ENCODE results near the gene ZFP64. TPM values are rescaled to one million over a fixed set of nuclear protein-coding genes. Genes with fewer than 3 reads are reported as not detected.

Gene ZFP64
- total RNA-seq, 2 donors from 2014 or later = 7.3 to 9.1 TPM

- H3K4me1 ChIP-seq = no peaks in the 10 kb centered on the region
- peaks cover 7% of the 10 kb centered on the region for H3K36me3 ChIP-seq
- H3K9me3 ChIP-seq = no peaks in the 10 kb centered on the region
- no peak for DNase-seq (ENCODE audit: low spot score)
- TF ChIP-seq CTCF (IDR thresholded peaks at IDR 0.05) = no peak
- H3K27ac ChIP-seq = no peak overlapping the region
- H3K27me3 ChIP-seq = no peaks in the 10 kb centered on the region
- no peak overlapping the region for H3K4me3 ChIP-seq
Observed at GRCh38 chr20:52180180-52180840, 11.3 kb downstream of the ZFP64 start.

GRCh38 chr20:52179331-52180179 is 12.0 kb downstream of the ZFP64 start:
- no peak for TF ChIP-seq CTCF (IDR thresholded peaks at IDR 0.05)
- Histone ChIP-seq H3K9me3 (no peaks in the 10 kb centered on the region), H3K36me3 (peaks cover 7% of the 10 kb centered on the region), H3K4me3 (no peak overlapping the region), H3K27ac (no peak overlapping the region), H3K27me3 (no peaks in the 10 kb centered on the region), H3K4me1 (no peaks in the 10 kb centered on the region)
- no peak for DNase-seq (ENCODE audit: low spot score)

GRCh38 chr20:52178691-52179090 is 12.9 kb downstream of the ZFP64 start:
- H3K4me3 ChIP-seq = no peak overlapping the region
- DNase-seq (ENCODE audit: low spot score) = no peak
- H3K4me1 ChIP-seq = no peaks in the 10 kb centered on the region
- peaks cover 11% of the 10 kb centered on the region for H3K36me3 ChIP-seq
- no peaks in the 10 kb centered on the region for H3K9me3 ChIP-seq
- TF ChIP-seq CTCF (IDR thresholded peaks at IDR 0.05) = no peak
- no peak overlapping the region for H3K27ac ChIP-seq
- H3K27me3 ChIP-seq = no peaks in the 10 kb centered on the region

- Histone ChIP-seq H3K27me3 (no peaks in the 10 kb centered on the region), H3K27ac (no peak overlapping the region), H3K4me1 (no peaks in the 10 kb centered on the region), H3K4me3 (no peak overlapping the region), H3K9me3 (no peaks in the 10 kb centered on the region), H3K36me3 (peaks cover 10% of the 10 kb centered on the region)
- TF ChIP-seq CTCF (IDR thresholded peaks at IDR 0.05) = no peak
- no peak for DNase-seq (ENCODE audit: low spot score)
Observed at GRCh38 chr20:52175840-52176239, 15.7 kb downstream of the ZFP64 start.

GRCh38 chr20:52172392-52173047 is 19.1 kb downstream of the ZFP64 start:
- Histone ChIP-seq H3K9me3 (no peaks in the 10 kb centered on the region), H3K27me3 (no peaks in the 10 kb centered on the region), H3K4me3 (no peak overlapping the region), H3K4me1 (no peaks in the 10 kb centered on the region), H3K27ac (no peak overlapping the region), H3K36me3 (peaks cover 10% of the 10 kb centered on the region)
- no peak for DNase-seq (ENCODE audit: low spot score)
- TF ChIP-seq CTCF (IDR thresholded peaks at IDR 0.05) = no peak
